Fibroblast of skin of right quadriceps (primary cell): ENCODE data around the gene MAFG.

Experiments
- DNase-seq: peaks from one replicate; pipeline ENCODE4 v3.0.0-alpha.2; 2013

The MAFG gene

GRCh38 chr17:81927653-81928543 lies at the start of gene MAFG:
Gene MAFG (minus strand): TSS chr17:81927735. CDS start chr17:81923185, 4,550 bp downstream.
- peak; percentile 94 for DNase-seq

- DNase-seq: no peak
Measured at GRCh38 chr17:81976332-81977210, 49.0 kb upstream of the MAFG start.

GRCh38 chr17:81973432-81973831 lies 45.9 kb upstream of the MAFG start:
- no peak for DNase-seq

GRCh38 chr17:81968850-81969812 lies 41.6 kb upstream of the MAFG start:
- DNase-seq: no peak

- no peak for DNase-seq
Measured at GRCh38 chr17:81968396-81968745, 40.8 kb upstream of the MAFG start.

GRCh38 chr17:81967533-81968395 lies 40.2 kb upstream of the MAFG start:
- DNase-seq: peak; percentile 50

- no peak for DNase-seq
Measured at GRCh38 chr17:81967244-81967532, 39.7 kb upstream of the MAFG start.

- DNase-seq: no peak
Measured at GRCh38 chr17:81966343-81967243, 39.1 kb upstream of the MAFG start.

GRCh38 chr17:81964081-81964849 lies 36.7 kb upstream of the MAFG start:
- no peak for DNase-seq

GRCh38 chr17:81962499-81963441 lies 35.2 kb upstream of the MAFG start:
- no peak for DNase-seq

- no peak for DNase-seq
Measured at GRCh38 chr17:81961521-81962498, 34.3 kb upstream of the MAFG start.

- peak; percentile 36 for DNase-seq
Measured at GRCh38 chr17:81961087-81961511, 33.6 kb upstream of the MAFG start, which contains the start of gene NOTUM. Gene NOTUM (minus strand): TSS chr17:81961187. CDS start chr17:81960909, 278 bp downstream.

- DNase-seq: no peak
Measured at GRCh38 chr17:81960130-81960958, 32.8 kb upstream of the MAFG start.

- peak; percentile 27 for DNase-seq
Measured at GRCh38 chr17:81959362-81960129, 32.0 kb upstream of the MAFG start.

GRCh38 chr17:81958633-81959342 lies 31.3 kb upstream of the MAFG start:
- no peak for DNase-seq
